GM12891 (cell line): Measurements from ENCODE around the gene TGM4.

Experiments used
- DNase-seq: peaks from one replicate; pipeline ENCODE4 v3.0.0; 2011; ENCODE audit warnings: low spot score; ENCODE audit not compliant: insufficient read length
- FAIRE-seq: peaks from 2 replicates; lab custom pipeline; 2011; peaks lifted over from hg19 to GRCh38; lab: Jason Lieb, UNC
- PAX5 ChIP-seq: IDR thresholded peaks from 2 replicates; pipeline ENCODE4 v1.6.1; 2011; ENCODE audit warnings: low read length, moderate library complexity, mild to moderate bottlenecking; ENCODE audit not compliant: insufficient read depth, severe bottlenecking
- POLR2A ChIP-seq: IDR thresholded peaks from 2 replicates; pipeline ENCODE4 v1.6.1; 2011; ENCODE audit warnings: low read depth, low read length, control low read depth
- POLR2AphosphoS5 ChIP-seq: IDR thresholded peaks from 2 replicates; pipeline ENCODE4 v1.6.1; 2011; ENCODE audit warnings: low read depth, low read length, control low read depth
- POU2F2 ChIP-seq: IDR thresholded peaks from 2 replicates; pipeline ENCODE4 v1.6.1; 2011; ENCODE audit warnings: low read depth, mild to moderate bottlenecking, control low read depth, low read length, moderate library complexity
- SPI1 ChIP-seq: IDR thresholded peaks from 2 replicates; pipeline ENCODE4 v1.6.1; 2011; ENCODE audit warnings: low read depth, low read length, control low read depth
- TAF1 ChIP-seq: IDR thresholded peaks from 2 replicates; pipeline ENCODE4 v1.6.1; 2011; ENCODE audit warnings: low read depth, low read length, control low read depth

TGM4 gene

DNA sequence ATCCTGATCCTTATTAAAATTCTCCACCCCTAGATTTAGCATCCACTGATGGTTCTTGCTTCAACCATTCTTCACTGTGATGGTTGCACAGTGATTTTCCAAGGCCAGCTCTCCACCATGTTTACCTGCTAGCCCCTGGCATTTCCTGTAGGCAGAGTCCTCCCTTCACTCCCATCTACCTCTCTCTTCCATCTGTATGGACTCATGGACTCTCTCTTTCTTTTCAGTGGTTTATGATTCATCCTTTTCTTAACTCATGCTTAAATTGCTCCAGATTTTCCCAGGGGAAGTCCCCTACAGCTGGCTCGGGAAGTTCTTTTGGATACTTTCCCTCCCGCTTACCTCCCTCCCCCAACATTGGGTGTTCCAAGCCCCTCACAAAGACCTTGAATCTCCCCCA lies 18.7 kb downstream of the TGM4 start:
- FAIRE-seq (no peak), DNase-seq (no peak)
- TF ChIP-seq TAF1 (no peak), POLR2AphosphoS5 (no peak), POLR2A (no peak), PAX5 (no peak), POU2F2 (no peak), SPI1 (no peak)

GRCh38 chr3:44894485-44894884 lies 20.1 kb downstream of the TGM4 start:
- no peak for FAIRE-seq
- TF ChIP-seq SPI1 (no peak), POU2F2 (no peak), TAF1 (no peak), POLR2AphosphoS5 (no peak)
- no peak for DNase-seq

DNA sequence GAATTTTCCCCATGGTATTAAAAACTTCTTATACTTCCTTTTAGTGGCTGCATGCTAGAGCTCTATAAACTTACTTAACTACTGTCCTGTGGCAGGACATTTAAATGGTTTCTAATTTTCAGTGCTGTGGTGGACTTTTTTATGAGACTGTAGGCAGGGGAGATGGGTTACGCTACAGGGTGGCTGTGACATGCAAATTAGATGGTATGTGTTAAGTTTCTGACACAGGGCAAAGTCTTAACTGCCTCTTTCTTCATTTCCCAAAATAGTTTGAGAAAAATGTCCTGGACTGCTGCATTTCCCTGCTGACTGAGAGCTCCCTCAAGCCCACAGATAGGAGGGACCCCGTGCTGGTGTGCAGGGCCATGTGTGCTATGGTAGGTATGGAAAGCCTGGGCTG lies 22.0 kb downstream of the TGM4 start:
- TF ChIP-seq POLR2A (no peak), PAX5 (no peak), POLR2AphosphoS5 (no peak), POU2F2 (no peak), SPI1 (no peak), TAF1 (no peak)
- FAIRE-seq: no peak
- no peak for DNase-seq

- TF ChIP-seq TAF1 (no peak), PAX5 (no peak), POLR2A (no peak), POLR2AphosphoS5 (no peak), SPI1 (no peak), POU2F2 (no peak)
- DNase-seq (no peak), FAIRE-seq (no peak)
Measured at GRCh38 chr3:44899683-44900367, 25.4 kb downstream of the TGM4 start.

DNA sequence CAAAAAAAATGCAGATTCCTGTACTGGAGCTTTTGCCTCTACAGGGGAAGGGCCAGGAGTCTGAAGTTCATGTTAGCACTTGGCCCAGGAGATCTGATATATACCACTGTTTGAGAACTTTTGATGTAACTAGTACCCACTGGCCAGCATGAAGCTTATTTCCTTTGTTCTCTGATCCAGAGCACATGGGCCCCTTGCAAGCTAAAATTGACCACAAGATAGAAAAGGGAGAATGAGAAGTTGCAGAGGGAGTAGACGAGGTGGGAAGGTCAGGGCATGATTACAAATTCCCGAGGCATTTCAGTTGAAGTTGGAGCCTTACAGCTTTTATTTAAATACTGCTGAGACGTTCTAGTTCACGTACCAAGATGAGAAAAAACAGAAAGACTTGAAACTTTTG lies 28.2 kb downstream of the TGM4 start:
- no peak for FAIRE-seq

GRCh38 chr3:44903314-44903713 lies 28.9 kb downstream of the TGM4 start:
- TF ChIP-seq POU2F2 (no peak), POLR2A (no peak), POLR2AphosphoS5 (no peak), TAF1 (no peak), PAX5 (no peak), SPI1 (no peak)
- DNase-seq (no peak), FAIRE-seq (no peak)

More for the DNA sequence above, 28.2 kb downstream of the TGM4 start:
- no peak for DNase-seq
- TF ChIP-seq POU2F2 (no peak), PAX5 (no peak), POLR2A (no peak), POLR2AphosphoS5 (no peak), SPI1 (no peak), TAF1 (no peak)

DNA sequence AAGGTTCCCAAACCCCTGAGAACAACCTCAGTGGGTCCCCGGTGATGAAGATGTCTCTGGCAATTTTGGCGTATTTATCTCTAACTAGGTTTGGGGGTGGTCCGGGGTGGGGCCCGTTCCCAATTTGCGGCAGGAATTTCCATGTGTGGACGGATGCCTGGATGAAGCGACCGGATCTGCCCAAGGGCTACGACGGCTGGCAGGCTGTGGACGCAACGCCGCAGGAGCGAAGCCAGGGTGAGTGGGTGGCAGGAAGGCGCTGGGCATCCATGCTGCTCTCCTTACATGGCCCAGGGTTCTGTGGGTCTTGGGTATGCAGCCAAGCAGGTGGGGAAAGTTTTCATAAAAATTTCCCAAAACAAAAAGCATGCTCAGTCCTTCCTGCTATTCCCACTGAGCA lies 29.3 kb downstream of the TGM4 start:
- FAIRE-seq (no peak), DNase-seq (no peak)
- no peak for TF ChIP-seq SPI1
- no peak for TF ChIP-seq PAX5
- TF ChIP-seq POU2F2: no peak
- no peak for TF ChIP-seq POLR2AphosphoS5
- TF ChIP-seq POLR2A: no peak

- no peak for FAIRE-seq
- DNase-seq: no peak
Measured at GRCh38 chr3:44905446-44906157, 31.2 kb downstream of the TGM4 start.

GRCh38 chr3:44906997-44907396 lies 32.6 kb downstream of the TGM4 start:
- DNase-seq: no peak
- no peak for FAIRE-seq
- TF ChIP-seq TAF1 (no peak), POLR2AphosphoS5 (no peak), SPI1 (no peak), POU2F2 (no peak), POLR2A (no peak), PAX5 (no peak)

More at GRCh38 chr3:44905446-44906157, 31.2 kb downstream of the TGM4 start:
- TF ChIP-seq POU2F2 (no peak), SPI1 (no peak), TAF1 (no peak), PAX5 (no peak), POLR2A (no peak), POLR2AphosphoS5 (no peak)

GRCh38 chr3:44907612-44908011 lies 33.2 kb downstream of the TGM4 start:
- FAIRE-seq (no peak), DNase-seq (no peak)
- no peak for TF ChIP-seq TAF1
- TF ChIP-seq PAX5: no peak
- TF ChIP-seq POU2F2: no peak
- no peak for TF ChIP-seq SPI1
- TF ChIP-seq POLR2AphosphoS5: no peak
- no peak for TF ChIP-seq POLR2A

DNA sequence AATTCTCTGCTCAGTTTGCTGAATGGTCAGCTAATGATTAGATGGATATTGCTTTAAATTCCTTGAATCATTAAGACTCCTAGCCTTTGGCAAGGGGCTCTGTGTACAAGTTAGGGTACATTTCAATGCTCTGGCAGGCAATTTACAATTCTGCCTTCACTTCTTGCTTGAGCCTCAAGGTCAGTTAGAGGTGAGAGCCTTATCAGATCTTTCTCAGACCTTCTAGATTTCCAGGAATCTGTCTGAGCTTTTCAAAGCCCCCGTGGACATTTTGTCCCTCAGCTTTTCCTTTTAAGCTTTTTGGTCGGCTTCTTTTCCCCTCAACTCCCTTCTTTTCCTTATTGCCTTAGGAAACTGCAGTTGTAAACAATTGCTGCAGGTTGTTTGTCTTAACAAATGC lies 34.7 kb downstream of the TGM4 start:
- no peak for FAIRE-seq
- DNase-seq: no peak
- no peak for TF ChIP-seq PAX5
- no peak for TF ChIP-seq TAF1
- TF ChIP-seq POLR2AphosphoS5: no peak
- no peak for TF ChIP-seq POU2F2
- no peak for TF ChIP-seq SPI1
- no peak for TF ChIP-seq POLR2A
